Endothelial cell (in vitro differentiated cells): Measurements from ENCODE around the gene VPREB3. TPM values are rescaled to one million over a fixed set of nuclear protein-coding genes. Genes with fewer than 3 reads are reported as not detected.

Source experiments
- DNase-seq: peaks from one replicate; pipeline ENCODE4 v3.0.0; 2021; ENCODE audit warnings: low spot score
- H3K27ac Mint-ChIP-seq: one replicate; pipeline ENCODE4 v1.8.0; 2021; ENCODE audit warnings: mixed read lengths, inconsistent platforms; ENCODE audit not compliant: unreplicated experiment
- H3K27me3 Mint-ChIP-seq: one replicate; pipeline ENCODE4 v1.8.0; 2021; ENCODE audit warnings: mild to moderate bottlenecking, moderate library complexity, mixed read lengths, inconsistent platforms; ENCODE audit not compliant: unreplicated experiment
- H3K36me3 Mint-ChIP-seq: one replicate; pipeline ENCODE4 v1.8.0; 2021; ENCODE audit warnings: mild to moderate bottlenecking, low read depth, mixed read lengths, inconsistent platforms; ENCODE audit not compliant: unreplicated experiment
- H3K4me1 Mint-ChIP-seq: one replicate; pipeline ENCODE4 v1.8.0; 2021; ENCODE audit warnings: mild to moderate bottlenecking, mixed read lengths, inconsistent platforms; ENCODE audit not compliant: unreplicated experiment
- H3K4me3 Mint-ChIP-seq: one replicate; pipeline ENCODE4 v1.8.0; 2021; ENCODE audit warnings: mild to moderate bottlenecking, mixed read lengths, inconsistent platforms; ENCODE audit not compliant: unreplicated experiment
- H3K9me3 Mint-ChIP-seq: one replicate; pipeline ENCODE4 v1.8.0; 2021; ENCODE audit warnings: mixed read lengths, inconsistent platforms; ENCODE audit not compliant: unreplicated experiment
- CTCF ChIP-seq: fragments of 200-600 bp; sonication (generic); IDR thresholded peaks from one replicate; pipeline ENCODE4 v1.5.0; 2021; ENCODE audit warnings: antibody characterized with exemption; ENCODE audit not compliant: unreplicated experiment
- total RNA-seq: library from RNA; stranded (reverse); fragmentation: NEBNext Ultra II Directional; extraction: Animal tissue kit (Norgen Biotek cat#: 25700); gene quantifications from one replicate; pipeline ENCODE4 v1.2.1, GENCODE V29; 2021; ENCODE audit not compliant: unreplicated experiment

The VPREB3 gene
- total RNA-seq, 1 donor from 2014 or later: not detected

GRCh38 chr22:23750367-23750713 lies 3.9 kb downstream of the VPREB3 start:
- H3K4me3 Mint-ChIP-seq: peak overlapping the region; percentile 89
- peaks cover 5% of the 10 kb centered on the region for H3K36me3 Mint-ChIP-seq
- no peaks in the 10 kb centered on the region for H3K9me3 Mint-ChIP-seq
- no peak overlapping the region for H3K27ac Mint-ChIP-seq
- TF ChIP-seq CTCF: no peak
- H3K4me1 Mint-ChIP-seq: peaks cover 14% of the 10 kb centered on the region
- peaks cover 4% of the 10 kb centered on the region for H3K27me3 Mint-ChIP-seq
- DNase-seq: no peak

DNA sequence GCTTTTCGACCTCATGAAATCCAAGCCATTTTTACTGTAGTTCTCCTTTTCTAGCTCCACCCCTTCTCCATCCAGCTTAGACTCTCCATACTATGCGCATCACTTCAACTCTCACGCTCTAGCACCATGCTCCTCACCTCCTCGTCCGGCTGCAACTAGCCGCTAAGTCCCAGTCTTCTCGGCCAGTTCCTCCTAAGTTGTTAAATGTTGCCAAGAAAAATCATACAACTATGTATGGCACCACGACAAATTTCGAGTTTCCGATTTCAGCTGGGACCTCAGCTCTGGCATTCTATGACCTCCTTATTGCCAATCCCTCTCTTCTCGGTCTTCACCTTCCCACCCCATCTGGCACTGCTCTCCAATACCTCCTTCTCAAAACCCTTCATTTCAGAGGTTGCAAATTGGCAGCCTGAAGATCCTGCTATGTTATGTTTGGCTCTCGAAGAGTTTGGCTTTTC lies 4.4 kb downstream of the VPREB3 start:
- no peak for DNase-seq
- no peak for TF ChIP-seq CTCF
- no peaks in the 10 kb centered on the region for H3K9me3 Mint-ChIP-seq

DNA sequence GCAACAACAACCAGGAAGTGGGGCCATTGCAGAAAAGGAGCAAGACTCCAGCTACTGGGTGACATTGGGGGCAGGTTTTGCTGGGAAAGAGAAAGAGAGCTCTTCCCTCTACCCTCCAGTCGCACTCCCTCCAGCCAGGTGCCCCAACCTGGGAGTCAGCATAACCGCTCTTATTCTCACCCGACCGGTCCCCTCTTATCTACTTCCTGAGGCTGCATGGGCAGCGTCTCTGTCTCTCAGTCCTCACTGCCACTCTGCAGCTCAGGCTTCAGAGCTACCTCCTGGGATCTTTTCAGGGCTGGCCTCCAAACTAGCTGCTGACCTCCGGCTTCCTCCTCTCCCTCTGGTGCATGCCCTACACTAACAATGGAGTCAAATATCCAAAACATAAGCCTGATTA lies 8.4 kb downstream of the VPREB3 start:
- Mint-ChIP-seq H3K27ac (no peak overlapping the region), H3K4me3 (no peak overlapping the region), H3K4me1 (peaks cover 14% of the 10 kb centered on the region), H3K27me3 (peaks cover 4% of the 10 kb centered on the region), H3K36me3 (peaks cover 26% of the 10 kb centered on the region), H3K9me3 (no peaks in the 10 kb centered on the region)
- no peak for TF ChIP-seq CTCF
- DNase-seq: no peak

More for the DNA sequence above, 4.4 kb downstream of the VPREB3 start:
- Mint-ChIP-seq H3K4me3 (peak overlapping the region; percentile 89), H3K4me1 (peaks cover 14% of the 10 kb centered on the region), H3K27me3 (peaks cover 4% of the 10 kb centered on the region), H3K36me3 (peaks cover 10% of the 10 kb centered on the region), H3K27ac (no peak overlapping the region)

GRCh38 chr22:23744485-23744884 lies 9.7 kb downstream of the VPREB3 start:
- Mint-ChIP-seq H3K36me3 (peaks cover 26% of the 10 kb centered on the region), H3K27ac (no peak overlapping the region), H3K9me3 (no peaks in the 10 kb centered on the region), H3K27me3 (peaks cover 3% of the 10 kb centered on the region), H3K4me1 (peaks cover 3% of the 10 kb centered on the region), H3K4me3 (peak overlapping the region; percentile 72)
- no peak for TF ChIP-seq CTCF
- no peak for DNase-seq

- no peak for DNase-seq
- no peaks in the 10 kb centered on the region for H3K9me3 Mint-ChIP-seq
- TF ChIP-seq CTCF: no peak
- peaks cover 3% of the 10 kb centered on the region for H3K27me3 Mint-ChIP-seq
- peaks cover 3% of the 10 kb centered on the region for H3K4me1 Mint-ChIP-seq
- peaks cover 26% of the 10 kb centered on the region for H3K36me3 Mint-ChIP-seq
- H3K4me3 Mint-ChIP-seq: peak overlapping the region; percentile 72
- no peak overlapping the region for H3K27ac Mint-ChIP-seq
These were observed 10.2 kb downstream of the VPREB3 start for GRCh38 chr22:23744001-23744400.
